ENCODE results near the gene MAP2K2. TPM values are rescaled to one million over a fixed set of nuclear protein-coding genes. Genes with fewer than 3 reads are reported as not detected.

Gene MAP2K2
- total RNA-seq, 1 donor from 2014 or later, result 155 TPM

GRCh38 chr19:4099041-4099764 lies 24.7 kb downstream of the MAP2K2 start:
- peaks cover 0 to 13% of the 10 kb centered on the region in 2 donors for H3K4me1 ChIP-seq
- no peaks in the 10 kb centered on the region for H3K27me3 ChIP-seq
- H3K4me3 ChIP-seq, result no peak overlapping the region
- peaks cover 49 to 59% of the 10 kb centered on the region in 2 donors for H3K36me3 ChIP-seq
- no peak for TF ChIP-seq CTCF (IDR thresholded peaks at IDR 0.05)
- DNase-seq (ENCODE audit: low spot score in 2 of 2), result no peak
- intact Hi-C loops (cut with DNase I), result no loop called here
- H3K27ac ChIP-seq, result no peak overlapping the region
- no peaks in the 10 kb centered on the region for H3K9me3 ChIP-seq

- H3K36me3 ChIP-seq, result peaks cover 56 to 61% of the 10 kb centered on the region in 2 donors
- H3K4me1 ChIP-seq, result peaks cover 0 to 13% of the 10 kb centered on the region in 2 donors
- no peak for TF ChIP-seq CTCF (IDR thresholded peaks at IDR 0.05)
- intact Hi-C loops (cut with DNase I), result no loop called here
- H3K4me3 ChIP-seq, result no peak overlapping the region
- no peaks in the 10 kb centered on the region for H3K27me3 ChIP-seq
- H3K27ac ChIP-seq, result no peak overlapping the region
- DNase-seq (ENCODE audit: low spot score in 2 of 2), result no peak
- H3K9me3 ChIP-seq, result no peaks in the 10 kb centered on the region
Observed at GRCh38 chr19:4098493-4098892, 25.4 kb downstream of the MAP2K2 start.

- intact Hi-C loops (cut with DNase I), result no loop called here
- H3K36me3 ChIP-seq, result peaks cover 57 to 61% of the 10 kb centered on the region in 2 donors
- peaks cover 0 to 13% of the 10 kb centered on the region in 2 donors for H3K4me1 ChIP-seq
- no peaks in the 10 kb centered on the region for H3K9me3 ChIP-seq
- no peak for TF ChIP-seq CTCF (IDR thresholded peaks at IDR 0.05)
- peak in 1 of 2 donors; percentile 74 for DNase-seq (ENCODE audit: low spot score in 2 of 2)
- no peaks in the 10 kb centered on the region for H3K27me3 ChIP-seq
- H3K4me3 ChIP-seq, result no peak overlapping the region
- H3K27ac ChIP-seq, result peak overlapping the region; percentile 56 to 75
Observed at GRCh38 chr19:4097501-4097900, 26.4 kb downstream of the MAP2K2 start.

GRCh38 chr19:4096049-4096892 lies 27.7 kb downstream of the MAP2K2 start:
- Histone ChIP-seq H3K27ac (peak overlapping the region in 1 of 2 donors; percentile 75), H3K27me3 (no peaks in the 10 kb centered on the region), H3K4me1 (peaks cover 0 to 13% of the 10 kb centered on the region in 2 donors), H3K36me3 (peaks cover 53 to 61% of the 10 kb centered on the region in 2 donors), H3K4me3 (no peak overlapping the region), H3K9me3 (no peaks in the 10 kb centered on the region)
- DNase-seq (ENCODE audit: low spot score in 2 of 2), result no peak
- no peak for TF ChIP-seq CTCF (IDR thresholded peaks at IDR 0.05)
- intact Hi-C loops (cut with DNase I), result no loop called here

GRCh38 chr19:4095488-4095844 lies 28.5 kb downstream of the MAP2K2 start:
- H3K36me3 ChIP-seq, result peaks cover 48 to 56% of the 10 kb centered on the region in 2 donors

More at GRCh38 chr19:4095488-4095844, 28.5 kb downstream of the MAP2K2 start:
- Histone ChIP-seq H3K27me3 (no peaks in the 10 kb centered on the region), H3K4me3 (no peak overlapping the region), H3K9me3 (no peaks in the 10 kb centered on the region), H3K4me1 (peaks cover 0 to 13% of the 10 kb centered on the region in 2 donors), H3K27ac (no peak overlapping the region)
- intact Hi-C loops (cut with DNase I), result no loop called here
- no peak for DNase-seq (ENCODE audit: low spot score in 2 of 2)
- no peak for TF ChIP-seq CTCF (IDR thresholded peaks at IDR 0.05)
